GM18517 (cell line): Measurements from ENCODE around the gene GAS2L3.
"Not testable (repeated sequence)": the region's sequence is repeated elsewhere in the genome, so short reads cannot be mapped to it uniquely, and the experiment has no call there.

ENCODE experiments used
- ATAC-seq: cut with Tn5 transposase; IDR thresholded peaks from one replicate; pipeline ENCODE4 v1.9.1; 2021; ENCODE audit warnings: mild to moderate bottlenecking, moderate library complexity; ENCODE audit not compliant: unreplicated experiment

The GAS2L3 gene

DNA sequence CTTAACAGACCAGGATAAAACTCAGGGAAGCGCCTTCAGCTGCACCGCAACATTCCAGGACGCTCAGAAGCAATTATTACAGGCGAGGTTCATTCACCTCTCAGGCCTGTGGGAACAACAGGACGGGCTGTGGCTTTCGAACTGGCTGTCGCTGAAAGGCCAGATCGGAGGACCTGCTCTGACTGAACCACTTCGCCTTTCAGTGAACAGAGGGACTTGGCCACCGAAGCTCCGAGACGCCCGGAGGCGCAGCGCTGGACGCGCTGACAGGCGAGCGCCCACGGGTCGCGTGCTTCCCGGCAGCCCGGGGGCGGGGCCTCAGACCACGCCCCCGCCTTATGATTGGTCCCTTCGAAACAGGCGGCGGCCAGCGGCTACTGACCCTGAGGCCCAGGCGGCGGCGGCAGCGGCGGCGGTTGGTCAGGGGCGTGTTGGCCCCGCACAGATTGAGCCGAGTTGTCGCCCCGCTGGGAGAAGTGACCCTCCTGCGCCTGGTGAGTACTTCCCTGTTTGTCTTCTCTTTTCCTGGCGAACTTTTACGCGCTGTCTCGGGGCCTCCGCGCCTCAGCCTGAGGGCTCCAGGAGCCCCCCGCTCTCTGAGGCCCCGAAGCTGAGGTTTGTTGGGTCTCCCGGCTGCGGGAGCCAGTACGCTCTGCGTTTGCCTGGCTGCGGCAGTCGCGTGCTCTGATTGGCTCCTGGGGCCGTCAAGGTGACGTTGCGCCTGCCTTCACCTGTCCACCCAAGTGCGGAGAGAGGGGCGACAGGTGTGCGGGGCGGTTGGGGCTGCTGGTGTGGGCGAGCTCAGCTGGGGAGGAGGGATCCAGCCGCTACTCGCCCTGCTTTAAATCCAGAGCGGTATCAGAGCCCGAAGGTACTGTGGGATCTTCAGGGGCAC, at the start of gene GAS2L3:
GAS2L3 (plus strand) TSS at position 393 of the 895 bp plus-strand sequence. CDS start 21,221 bp downstream, outside the sequence.
- ATAC-seq, result peak; percentile 94

DNA sequence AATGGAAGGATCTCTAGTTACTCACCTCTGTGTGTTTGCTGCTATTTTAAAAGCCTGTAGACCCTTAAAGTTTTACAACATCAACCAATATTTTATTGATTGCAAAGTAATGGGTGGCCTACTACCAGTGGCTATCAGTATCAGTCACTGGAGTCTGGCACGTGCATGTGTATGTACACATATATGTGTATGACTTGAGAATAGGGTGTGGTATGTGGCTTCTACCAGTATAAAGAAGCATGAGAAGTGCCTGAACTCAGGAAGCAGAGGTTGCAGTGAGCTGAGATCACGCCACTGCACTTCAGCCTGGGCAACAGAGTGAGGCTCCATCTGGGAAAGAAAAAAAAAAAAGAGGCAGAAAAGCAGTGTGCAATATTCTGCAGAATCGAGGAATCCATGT, 45.5 kb upstream of the GAS2L3 start:
- ATAC-seq, result no peak

DNA sequence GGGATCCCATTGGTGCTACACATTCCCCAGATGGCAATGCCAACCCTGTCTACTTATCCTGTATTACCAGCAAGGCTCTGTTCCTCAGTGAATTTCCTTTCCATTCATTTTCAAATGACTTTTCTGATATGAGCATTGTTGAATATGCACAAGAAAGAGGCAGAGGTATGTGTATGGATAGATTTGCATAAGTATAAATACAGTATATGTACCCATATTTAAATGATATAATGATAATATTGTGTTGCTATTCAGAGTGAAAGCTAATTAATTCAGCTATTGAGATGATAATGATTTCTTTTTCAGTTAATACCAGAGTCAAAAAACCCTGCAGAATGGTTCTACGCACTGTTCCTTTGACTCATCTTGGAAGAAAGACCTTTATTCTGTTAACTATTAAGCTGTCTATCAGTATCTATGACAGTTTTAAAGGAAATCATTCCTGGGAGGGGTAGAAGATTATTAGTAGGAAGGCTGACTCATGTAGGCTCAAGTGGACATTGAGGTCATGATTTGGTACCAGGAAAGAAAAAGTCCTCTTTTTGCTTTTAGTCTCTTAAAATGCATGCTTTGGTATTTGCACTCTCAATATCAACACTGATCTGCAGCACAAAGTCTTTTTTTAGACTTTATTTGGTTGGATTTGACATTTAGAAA, 44.9 kb upstream of the GAS2L3 start:
- ATAC-seq, result no peak

DNA sequence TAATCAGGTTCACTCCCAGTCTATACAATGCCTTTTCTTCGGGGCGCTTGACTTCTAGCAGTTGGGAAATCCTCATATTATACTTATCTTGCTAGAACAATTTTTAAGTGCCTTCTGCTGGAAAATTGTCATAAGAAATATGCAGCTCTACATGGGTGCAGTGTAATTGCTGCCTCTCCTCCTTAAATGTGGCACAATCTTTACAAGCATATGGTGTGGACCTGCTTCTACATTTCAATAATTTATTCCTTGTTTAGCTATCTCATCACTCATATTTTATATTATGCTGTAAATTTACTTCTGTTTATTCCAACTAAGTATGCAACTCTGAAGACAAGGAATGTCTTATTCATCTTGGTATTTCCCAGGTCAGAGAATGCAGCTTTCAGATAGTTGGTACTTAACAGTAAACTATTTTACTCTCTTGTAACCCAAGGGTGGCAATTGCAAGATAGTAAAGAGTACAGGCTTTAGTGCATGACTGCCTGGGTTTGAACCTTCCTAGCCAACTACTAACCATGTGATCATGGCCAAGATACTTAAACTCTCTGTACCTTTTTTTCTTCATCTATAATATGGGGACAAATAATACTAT, 43.6 kb upstream of the GAS2L3 start:
- ATAC-seq, result no peak

DNA sequence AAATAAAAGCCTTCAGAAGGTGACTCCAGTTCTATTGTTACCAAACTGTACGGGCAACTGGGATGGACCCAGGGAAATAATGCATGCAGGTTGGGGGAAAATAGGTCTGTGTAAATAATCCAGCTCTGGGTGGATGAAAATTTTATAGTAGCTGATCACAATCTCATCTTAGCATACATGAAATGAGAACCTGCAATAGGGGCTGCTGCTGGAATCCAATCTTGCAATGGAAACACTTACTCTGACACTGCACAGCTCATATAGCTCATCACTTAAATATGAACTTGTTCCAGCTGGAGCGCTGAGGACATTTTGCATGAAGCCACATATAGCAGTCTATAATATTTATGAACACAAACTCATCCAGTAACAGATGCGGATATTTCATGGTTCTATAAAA, 40.1 kb upstream of the GAS2L3 start:
- no peak for ATAC-seq

DNA sequence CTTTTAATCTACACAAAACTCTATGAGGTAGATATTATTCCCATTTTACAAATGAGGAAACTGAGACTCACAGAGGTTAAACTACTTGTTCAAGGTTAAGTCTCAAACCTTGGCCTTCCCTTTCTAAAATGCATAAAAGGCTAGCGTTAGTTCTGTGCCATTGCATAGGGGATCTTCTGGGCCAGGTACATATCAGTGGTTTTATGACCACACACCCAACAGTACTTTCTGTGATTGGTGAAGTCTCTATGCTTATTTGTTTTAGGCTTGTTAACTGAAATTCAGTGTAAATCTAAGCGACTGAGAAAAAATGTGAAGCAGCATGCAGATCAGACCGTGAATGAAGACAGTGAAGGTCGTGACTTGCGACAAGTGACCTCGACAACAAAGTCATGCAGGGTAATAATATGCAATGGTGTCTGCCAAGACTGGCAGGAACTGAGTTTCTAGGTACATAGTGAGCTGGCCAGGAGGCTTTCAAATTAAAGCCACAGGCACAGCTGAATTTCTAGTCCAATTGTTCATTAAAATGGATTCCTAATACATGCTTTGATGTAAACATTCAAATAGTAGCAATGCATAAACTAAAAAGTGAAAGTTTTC, 38.8 kb upstream of the GAS2L3 start:
- no peak for ATAC-seq

- no peak for ATAC-seq
Observed at GRCh38 chr12:100539202-100539601, 34.3 kb upstream of the GAS2L3 start.

DNA sequence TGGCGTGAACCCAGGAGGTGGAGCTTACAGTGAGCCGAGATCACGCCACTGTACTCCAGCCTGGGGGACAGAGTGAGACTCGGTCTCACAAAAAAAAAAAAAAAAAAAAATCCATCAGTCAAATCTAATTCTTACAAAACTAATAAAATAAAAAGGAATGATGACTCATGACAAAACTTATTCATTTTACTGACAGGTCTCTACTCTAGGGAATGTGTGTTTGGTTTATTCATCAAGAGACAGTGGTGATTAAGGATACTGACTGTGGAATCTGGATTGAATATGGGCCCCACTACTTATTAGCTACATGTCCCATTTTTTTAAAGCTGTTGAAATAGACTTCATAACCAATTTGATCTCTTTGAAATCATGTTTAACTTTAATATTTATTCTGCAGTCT, 29.3 kb upstream of the GAS2L3 start:
- no peak for ATAC-seq

DNA sequence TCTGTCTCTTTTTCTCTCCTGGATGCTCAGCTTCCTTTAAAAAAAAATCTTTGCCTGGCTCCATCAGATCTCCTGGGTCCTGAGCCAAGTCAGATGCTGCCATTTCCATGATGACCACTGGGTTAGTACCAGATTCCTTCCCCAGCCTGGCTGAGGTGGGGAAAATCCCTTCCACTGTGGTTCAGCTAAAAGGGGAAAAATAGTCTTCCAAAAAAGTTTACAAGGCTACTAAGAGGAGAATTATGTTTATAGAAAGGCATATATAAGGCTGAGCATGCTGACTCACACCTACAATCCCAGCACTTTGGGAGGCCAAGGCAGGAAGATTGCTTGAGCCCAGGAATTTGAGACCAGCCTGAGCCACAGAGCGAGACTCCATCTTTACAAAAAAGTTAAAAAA, 28.4 kb upstream of the GAS2L3 start:
- no peak for ATAC-seq

- no peak for ATAC-seq
Observed at GRCh38 chr12:100553936-100554335, 19.5 kb upstream of the GAS2L3 start.

DNA sequence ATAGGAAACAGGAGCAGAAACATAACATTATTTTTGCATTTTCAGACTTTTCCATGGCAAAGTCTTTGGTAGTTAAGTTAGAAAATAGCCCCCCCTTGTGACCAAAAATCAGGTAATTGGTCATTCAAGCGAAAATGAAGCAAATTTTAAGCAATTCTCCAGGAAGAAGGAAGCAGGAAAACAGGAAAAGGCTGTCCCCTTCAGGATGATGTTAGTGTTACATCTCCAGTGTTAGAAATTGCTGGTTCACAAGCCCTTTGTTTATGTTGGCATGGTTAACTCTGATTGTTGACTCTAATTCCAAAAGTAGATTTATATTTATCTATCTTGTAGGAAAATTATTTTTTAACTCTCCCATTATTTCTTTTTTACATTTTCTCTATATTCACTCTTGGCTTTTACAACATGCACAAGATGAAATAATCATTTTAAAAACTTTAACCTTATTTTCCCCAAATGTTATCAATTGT, 18.8 kb upstream of the GAS2L3 start:
- no peak for ATAC-seq

- ATAC-seq, result no peak
Observed at GRCh38 chr12:100555722-100556121, 17.8 kb upstream of the GAS2L3 start.

DNA sequence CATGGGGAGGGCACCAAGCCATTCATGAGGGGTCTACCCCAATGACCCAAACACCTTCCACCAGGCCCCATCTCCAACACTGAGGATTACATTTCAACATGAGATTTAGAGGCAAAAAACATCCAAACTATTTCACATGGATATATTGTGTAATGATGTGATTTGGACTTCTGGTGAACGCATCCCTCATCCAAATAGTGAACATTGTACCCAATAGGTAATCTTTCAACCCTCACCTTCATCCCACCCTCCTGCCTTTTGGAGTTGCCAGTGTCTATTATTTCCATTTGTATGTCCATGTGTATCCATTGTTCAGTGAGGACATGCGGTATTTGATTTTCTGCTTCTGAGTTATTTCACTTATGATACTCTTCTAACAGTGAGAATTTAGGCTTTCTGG, 16.1 kb upstream of the GAS2L3 start:
- no peak for ATAC-seq

GRCh38 chr12:100559261-100559660, 14.2 kb upstream of the GAS2L3 start:
- ATAC-seq, result not testable (repeated sequence)

DNA sequence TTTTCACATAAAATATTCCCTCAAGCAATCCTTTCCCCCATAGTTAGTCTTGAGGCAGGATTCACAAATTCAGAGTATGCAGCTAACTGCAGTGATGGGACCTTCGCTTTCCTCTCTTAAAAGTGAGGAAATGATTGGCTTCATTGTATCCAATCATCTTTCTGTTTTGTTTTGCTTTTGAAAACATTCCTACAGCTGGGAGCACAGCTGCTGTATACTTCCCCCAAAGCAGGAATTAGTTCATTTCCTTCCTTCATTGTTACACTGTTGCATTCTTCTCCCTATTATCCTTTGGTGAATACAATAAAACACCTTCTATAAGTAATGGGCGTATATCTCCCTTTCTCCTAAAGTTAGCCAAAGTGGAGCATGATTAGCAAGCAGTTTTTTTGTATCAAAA, 9.4 kb upstream of the GAS2L3 start:
- no peak for ATAC-seq

GRCh38 chr12:100564905-100565467, 8.5 kb upstream of the GAS2L3 start:
- ATAC-seq, result no peak

GRCh38 chr12:100565987-100566545, 7.4 kb upstream of the GAS2L3 start:
- ATAC-seq, result no peak

DNA sequence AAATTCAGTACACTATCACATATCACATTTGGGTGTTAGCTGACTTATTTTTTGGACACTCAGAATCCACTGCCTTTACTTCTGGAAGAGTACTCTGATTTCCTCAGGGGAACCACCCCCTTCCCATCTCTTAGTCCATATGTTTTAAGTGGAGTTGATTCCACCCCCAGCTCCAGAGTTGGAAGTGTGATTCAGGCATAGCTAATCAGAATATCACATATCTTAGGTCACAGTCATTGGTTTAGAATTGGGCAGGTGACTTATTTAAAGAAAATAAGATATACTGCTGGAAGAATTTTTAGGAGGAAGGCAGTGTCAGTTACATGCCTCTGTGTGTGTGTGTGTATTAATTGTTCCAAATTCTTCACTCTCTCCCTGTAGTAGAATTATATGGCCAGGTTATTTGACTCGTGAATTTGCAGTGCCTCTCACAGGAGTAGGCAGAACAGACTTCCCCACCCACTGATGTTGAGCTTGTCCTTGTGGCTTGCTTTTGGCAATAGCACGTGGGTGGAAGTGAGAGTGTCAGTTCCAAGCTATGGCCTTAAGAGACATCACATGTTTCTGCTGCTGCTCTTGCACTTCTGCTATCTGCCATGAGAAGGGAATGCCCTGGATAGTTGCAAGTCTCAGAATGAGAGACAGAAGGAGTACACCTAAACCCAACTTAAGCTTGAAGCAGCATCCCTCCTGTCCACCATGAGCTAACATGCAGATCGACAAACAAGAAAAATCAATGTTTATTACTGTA, 6.4 kb upstream of the GAS2L3 start:
- ATAC-seq, result peak; percentile 98

DNA sequence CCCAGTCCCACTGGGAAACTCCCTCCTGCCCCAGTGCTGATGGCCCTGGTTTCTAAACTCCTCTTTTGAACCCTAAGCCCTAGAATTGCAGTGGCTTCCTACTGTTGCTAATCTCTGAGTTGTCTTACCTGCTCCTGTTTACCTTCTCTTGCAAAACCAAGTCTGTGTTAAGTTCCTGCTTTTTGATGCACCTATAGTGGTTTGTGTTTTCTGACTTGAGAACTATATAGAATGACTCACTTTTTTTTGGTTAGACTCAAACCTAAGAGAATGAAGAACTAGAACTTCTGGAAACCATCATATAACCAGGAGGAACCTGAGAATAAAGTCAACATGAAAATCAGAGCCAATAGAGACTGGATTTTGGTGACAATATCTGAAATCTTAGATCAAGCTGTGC, 5.5 kb upstream of the GAS2L3 start:
- ATAC-seq, result peak; percentile 10

GRCh38 chr12:100572184-100572583, 1.3 kb upstream of the GAS2L3 start:
- ATAC-seq, result no peak
